HEK293 (cell line): ENCODE data around the gene KCNF1.

Experiments used
- CTCF ChIA-PET: fragments of 350-600 bp; formaldehyde crosslinking; extraction: SDS; loops from one replicate; lab custom pipeline; 2021; ENCODE audit warnings: antibody characterized with exemption; lab: Yijun Ruan, JAX
- POLR2A ChIA-PET: fragments of 300-600 bp; formaldehyde crosslinking; extraction: SDS; loops from one replicate; lab custom pipeline; 2020; ENCODE audit warnings: antibody characterized with exemption, inconsistent platforms; lab: Yijun Ruan, JAX
- H3K27ac ChIP-seq: fragments of 200-500 bp; sonication (Bioruptor generic); 2 replicates; pipeline ENCODE4 v1.5.1; 2014; ENCODE audit warnings: low read depth, low read length, control low read depth, inconsistent platforms; ENCODE audit errors: extremely low read depth
- H3K36me3 ChIP-seq, 2 experiments: fragments of 200-500 bp in 1 of 2; sonication (Bioruptor generic) in 1 of 2; 1 replicate in 1 of 2; 2 replicates in 1 of 2; pipeline ENCODE4 v1.5.1; 2014 to 2017; ENCODE audit warnings: inconsistent platforms in 2 of 2, low read length in 2 of 2; ENCODE audit not compliant: control insufficient read depth in 2 of 2, insufficient read depth in 1 of 2
- H3K4me1 ChIP-seq: fragments of 200-500 bp; sonication (Bioruptor generic); 2 replicates; pipeline ENCODE4 v1.5.1; 2014; ENCODE audit warnings: mild to moderate bottlenecking, low read length, inconsistent platforms; ENCODE audit not compliant: control insufficient read depth, insufficient read depth
- H3K4me3 ChIP-seq: 2 replicates; pipeline ENCODE4 v1.5.1; 2011; ENCODE audit warnings: low read depth, mild to moderate bottlenecking, control low read depth, low read length, moderate library complexity
- H3K9me3 ChIP-seq: fragments of 200-500 bp; sonication (Bioruptor generic); 2 replicates; pipeline ENCODE4 v1.5.1; 2014; ENCODE audit warnings: low read depth, low read length, inconsistent platforms; ENCODE audit not compliant: control insufficient read depth, insufficient read depth
- BCL11B ChIP-seq: fragments of 450-650 bp; formaldehyde crosslinking; IDR thresholded peaks from 2 replicates; pipeline ENCODE4 v1.5.1; 2016; ENCODE audit warnings: low read depth, missing biosample characterization, missing genetic modification characterization
- KLF9 ChIP-seq: fragments of 450-650 bp; formaldehyde crosslinking; IDR thresholded peaks from 2 replicates; pipeline ENCODE4 v1.5.1; 2016; ENCODE audit warnings: missing biosample characterization, missing genetic modification characterization, low read depth
- MZF1 ChIP-seq: fragments of 450-650 bp; formaldehyde crosslinking; IDR thresholded peaks from 2 replicates; pipeline ENCODE4 v1.5.1; 2017; ENCODE audit warnings: missing biosample characterization, missing genetic modification characterization, borderline replicate concordance
- OVOL3 ChIP-seq: fragments of 450-650 bp; formaldehyde crosslinking; IDR thresholded peaks from 2 replicates; pipeline ENCODE4 v1.5.1; 2016; ENCODE audit warnings: missing biosample characterization, missing genetic modification characterization
- PRDM2 ChIP-seq: fragments of 450-650 bp; formaldehyde crosslinking; IDR thresholded peaks from 2 replicates; pipeline ENCODE4 v1.5.1; 2016; ENCODE audit warnings: missing biosample characterization, missing genetic modification characterization, borderline replicate concordance
- ZBTB7A ChIP-seq: fragments of 450-650 bp; formaldehyde crosslinking; IDR thresholded peaks from 2 replicates; pipeline ENCODE4 v1.5.1; 2016; ENCODE audit warnings: low read depth, missing biosample characterization, missing genetic modification characterization
- ZFP41 ChIP-seq: fragments of 450-650 bp; formaldehyde crosslinking; IDR thresholded peaks from 2 replicates; pipeline ENCODE4 v1.5.1; 2016; ENCODE audit warnings: missing biosample characterization, missing genetic modification characterization, borderline replicate concordance
- ZNF133 ChIP-seq: fragments of 450-650 bp; formaldehyde crosslinking; IDR thresholded peaks from 2 replicates; pipeline ENCODE4 v1.5.1; 2016; ENCODE audit warnings: missing biosample characterization, missing genetic modification characterization
- ZNF18 ChIP-seq: fragments of 450-650 bp; formaldehyde crosslinking; IDR thresholded peaks from 2 replicates; pipeline ENCODE4 v1.5.1; 2016; ENCODE audit warnings: missing biosample characterization, missing genetic modification characterization
- ZNF214 ChIP-seq: fragments of 450-650 bp; formaldehyde crosslinking; IDR thresholded peaks from 2 replicates; pipeline ENCODE4 v1.5.1; 2017; ENCODE audit warnings: missing biosample characterization, mild to moderate bottlenecking, missing genetic modification characterization, borderline replicate concordance
- ZNF391 ChIP-seq: fragments of 450-650 bp; formaldehyde crosslinking; IDR thresholded peaks from 2 replicates; pipeline ENCODE4 v1.5.1; 2016; ENCODE audit warnings: low read depth, missing biosample characterization, missing genetic modification characterization, borderline replicate concordance
- ZNF596 ChIP-seq: fragments of 450-650 bp; IDR thresholded peaks from 2 replicates; pipeline ENCODE4 v1.5.0; 2018; ENCODE audit warnings: missing biosample characterization, mild to moderate bottlenecking, missing genetic modification characterization, moderate library complexity
- ZNF610 ChIP-seq: fragments of 450-650 bp; formaldehyde crosslinking; IDR thresholded peaks from 2 replicates; pipeline ENCODE4 v1.5.1; 2016; ENCODE audit warnings: missing biosample characterization, missing genetic modification characterization, borderline replicate concordance
- ZNF639 ChIP-seq: fragments of 450-650 bp; formaldehyde crosslinking; IDR thresholded peaks from 2 replicates; pipeline ENCODE4 v1.5.1; 2016; ENCODE audit warnings: missing biosample characterization, missing genetic modification characterization
- ZNF658 ChIP-seq: fragments of 450-650 bp; formaldehyde crosslinking; IDR thresholded peaks from 2 replicates; pipeline ENCODE4; 2016; ENCODE audit warnings: missing biosample characterization, missing genetic modification characterization
- ZNF776 ChIP-seq: fragments of 450-650 bp; formaldehyde crosslinking; IDR thresholded peaks from 2 replicates; pipeline ENCODE4 v1.5.0; 2017; ENCODE audit warnings: missing biosample characterization, missing genetic modification characterization, borderline replicate concordance
- ZNF792 ChIP-seq: fragments of 450-650 bp; formaldehyde crosslinking; IDR thresholded peaks from 2 replicates; pipeline ENCODE4 v1.5.1; 2016; ENCODE audit warnings: missing biosample characterization, missing genetic modification characterization
- ZNF837 ChIP-seq: fragments of 450-650 bp; formaldehyde crosslinking; IDR thresholded peaks from 2 replicates; pipeline ENCODE4 v1.5.1; 2016; ENCODE audit warnings: missing biosample characterization, missing genetic modification characterization
- ZXDB ChIP-seq: fragments of 450-650 bp; formaldehyde crosslinking; IDR thresholded peaks from 2 replicates; pipeline ENCODE4 v1.5.1; 2016; ENCODE audit warnings: missing biosample characterization, missing genetic modification characterization
- TF ChIP-seq, protein P1 (sequence below): fragments of 450-650 bp; formaldehyde crosslinking; IDR thresholded peaks from 2 replicates; pipeline ENCODE4 v1.5.1; 2017; ENCODE audit warnings: missing biosample characterization, missing genetic modification characterization

The KCNF1 gene

GRCh38 chr2:10909996-10910341, 1.8 kb upstream of the KCNF1 start (continued):
- TF ChIP-seq PRDM2 (tag by site-specific recombination), result no peak
- TF ChIP-seq ZNF610, result no peak
- no peak for TF ChIP-seq ZNF596
- TF ChIP-seq BCL11B (tag by site-specific recombination), result no peak
- no peak for TF ChIP-seq ZNF391
- no peak for TF ChIP-seq ZXDB (tag by site-specific recombination)

GRCh38 chr2:10910625-10911024, 1.1 kb upstream of the KCNF1 start:
- POLR2A ChIA-PET, result no interaction called here
- CTCF ChIA-PET, result interaction anchor here (0.6 to 6.0 kb wide), 10 partner anchors 10 to 214 kb away, joined by 3 to 40 read pairs (median 6); no protein-coding TSS in a partner anchor
- H3K27ac ChIP-seq, result no peak overlapping the region
- H3K9me3 ChIP-seq, result no peaks in the 10 kb centered on the region
- H3K36me3 ChIP-seq, result no peaks in the 10 kb centered on the region
- H3K4me1 ChIP-seq, result peaks cover 2% of the 10 kb centered on the region; the same call in 1 of the 2 replicates
- H3K4me3 ChIP-seq, result no peak overlapping the region
- no peak for TF ChIP-seq ZNF639 (tag by site-specific recombination)
- TF ChIP-seq ZNF776 (tag by site-specific recombination), result no peak
- no peak for TF ChIP-seq ZFP41 (tag by site-specific recombination)
- TF ChIP-seq ZNF133 (tag by site-specific recombination), result no peak
- no peak for TF ChIP-seq OVOL3
- no peak for TF ChIP-seq ZNF18 (tag by site-specific recombination)
- TF ChIP-seq, protein P1, sequence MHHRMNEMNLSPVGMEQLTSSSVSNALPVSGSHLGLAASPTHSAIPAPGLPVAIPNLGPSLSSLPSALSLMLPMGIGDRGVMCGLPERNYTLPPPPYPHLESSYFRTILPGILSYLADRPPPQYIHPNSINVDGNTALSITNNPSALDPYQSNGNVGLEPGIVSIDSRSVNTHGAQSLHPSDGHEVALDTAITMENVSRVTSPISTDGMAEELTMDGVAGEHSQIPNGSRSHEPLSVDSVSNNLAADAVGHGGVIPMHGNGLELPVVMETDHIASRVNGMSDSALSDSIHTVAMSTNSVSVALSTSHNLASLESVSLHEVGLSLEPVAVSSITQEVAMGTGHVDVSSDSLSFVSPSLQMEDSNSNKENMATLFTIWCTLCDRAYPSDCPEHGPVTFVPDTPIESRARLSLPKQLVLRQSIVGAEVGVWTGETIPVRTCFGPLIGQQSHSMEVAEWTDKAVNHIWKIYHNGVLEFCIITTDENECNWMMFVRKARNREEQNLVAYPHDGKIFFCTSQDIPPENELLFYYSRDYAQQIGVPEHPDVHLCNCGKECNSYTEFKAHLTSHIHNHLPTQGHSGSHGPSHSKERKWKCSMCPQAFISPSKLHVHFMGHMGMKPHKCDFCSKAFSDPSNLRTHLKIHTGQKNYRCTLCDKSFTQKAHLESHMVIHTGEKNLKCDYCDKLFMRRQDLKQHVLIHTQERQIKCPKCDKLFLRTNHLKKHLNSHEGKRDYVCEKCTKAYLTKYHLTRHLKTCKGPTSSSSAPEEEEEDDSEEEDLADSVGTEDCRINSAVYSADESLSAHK (tag by site-specific recombination), result no peak
- no peak for TF ChIP-seq ZNF658
- no peak for TF ChIP-seq ZNF837 (tag by site-specific recombination)
- TF ChIP-seq PRDM2 (tag by site-specific recombination), result no peak
- no peak for TF ChIP-seq ZBTB7A (tag by site-specific recombination)
- TF ChIP-seq MZF1 (tag by site-specific recombination), result no peak
- TF ChIP-seq ZNF214, result no peak
- no peak for TF ChIP-seq KLF9 (tag by site-specific recombination)
- TF ChIP-seq ZNF792 (tag by site-specific recombination), result no peak
